Measurements from ENCODE around the gene TSPY2.
"Not testable (repeated sequence)": the region's sequence is repeated elsewhere in the genome, so short reads cannot be mapped to it uniquely, and the experiment has no call there.

Gene TSPY2, protein sequence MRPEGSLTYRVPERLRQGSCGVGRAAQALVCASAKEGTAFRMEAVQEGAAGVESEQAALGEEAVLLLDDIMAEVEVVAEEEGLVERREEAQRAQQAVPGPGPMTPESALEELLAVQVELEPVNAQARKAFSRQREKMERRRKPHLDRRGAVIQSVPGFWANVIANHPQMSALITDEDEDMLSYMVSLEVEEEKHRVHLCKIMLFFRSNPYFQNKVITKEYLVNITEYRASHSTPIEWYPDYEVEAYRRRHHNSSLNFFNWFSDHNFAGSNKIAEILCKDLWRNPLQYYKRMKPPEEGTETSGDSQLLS

DNA sequence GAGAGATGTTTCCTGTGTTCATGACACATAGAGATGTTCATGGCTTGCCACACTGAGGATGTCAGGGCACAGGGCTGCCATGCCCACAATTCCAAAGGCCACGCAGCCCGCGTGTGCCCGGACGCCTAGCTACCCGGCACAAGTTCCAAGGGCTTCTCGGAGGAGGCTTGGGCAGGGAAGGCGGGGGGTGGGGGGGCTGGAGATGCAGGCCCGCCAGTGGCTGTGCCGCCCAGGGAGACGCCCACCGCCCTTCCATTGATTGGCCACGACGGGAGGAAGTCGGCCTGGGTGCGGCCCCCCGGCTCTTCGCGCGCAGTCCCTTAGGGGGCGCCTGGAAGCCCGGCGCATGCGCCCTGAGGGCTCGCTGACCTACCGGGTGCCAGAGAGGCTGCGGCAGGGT is at the start of gene TSPY2:
TSS of gene TSPY2 (plus strand) at position 301 of the 400 bp plus-strand sequence. CDS start at position 347, 46 bp downstream.
- DNase-seq (ENCODE audit: extremely low spot score); CTCF ChIA-PET; POLR2A ChIA-PET: not testable (repeated sequence)

DNA sequence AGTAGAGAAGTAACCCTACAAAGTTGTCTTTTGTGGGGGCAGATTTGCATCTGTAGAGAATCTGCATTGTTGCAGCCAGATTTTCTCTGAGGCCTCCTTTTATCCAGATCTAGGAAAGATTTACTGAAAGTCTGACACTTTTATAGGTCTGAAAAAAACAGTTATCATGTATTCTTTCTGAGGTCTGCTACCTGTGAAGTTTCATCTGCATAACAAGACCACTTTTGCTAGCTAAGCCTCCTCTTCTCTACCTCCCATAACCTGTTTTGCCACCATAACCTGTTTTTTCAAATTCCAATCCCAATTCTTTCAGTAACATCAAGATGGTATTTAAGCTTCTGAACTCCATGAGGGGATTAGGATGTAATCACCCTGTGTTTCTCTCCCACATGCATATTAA is 36.5 kb upstream of the TSPY2 start:
- DNase-seq (ENCODE audit: extremely low spot score); CTCF ChIA-PET; POLR2A ChIA-PET: not testable (repeated sequence)

DNA sequence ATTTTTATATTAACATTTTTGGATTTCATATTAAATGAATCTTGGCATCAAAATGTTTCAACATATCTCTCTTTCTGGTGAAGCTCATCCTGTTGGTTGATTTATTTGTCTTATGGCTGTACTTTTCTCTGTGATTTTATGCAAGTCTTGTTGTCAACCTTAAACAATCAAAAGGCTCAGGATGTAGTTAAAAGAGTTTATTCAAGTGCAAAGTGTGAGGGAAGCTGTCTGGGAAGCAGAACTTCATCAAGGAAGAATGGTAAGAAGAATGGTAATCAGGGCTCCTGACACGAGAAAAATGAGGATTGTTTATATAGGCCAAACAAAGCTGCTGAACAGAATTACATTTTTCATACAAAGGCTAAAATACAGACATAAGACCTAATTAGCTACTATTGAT is 29.0 kb upstream of the TSPY2 start:
- POLR2A ChIA-PET; DNase-seq (ENCODE audit: extremely low spot score); CTCF ChIA-PET: not testable (repeated sequence)

DNA sequence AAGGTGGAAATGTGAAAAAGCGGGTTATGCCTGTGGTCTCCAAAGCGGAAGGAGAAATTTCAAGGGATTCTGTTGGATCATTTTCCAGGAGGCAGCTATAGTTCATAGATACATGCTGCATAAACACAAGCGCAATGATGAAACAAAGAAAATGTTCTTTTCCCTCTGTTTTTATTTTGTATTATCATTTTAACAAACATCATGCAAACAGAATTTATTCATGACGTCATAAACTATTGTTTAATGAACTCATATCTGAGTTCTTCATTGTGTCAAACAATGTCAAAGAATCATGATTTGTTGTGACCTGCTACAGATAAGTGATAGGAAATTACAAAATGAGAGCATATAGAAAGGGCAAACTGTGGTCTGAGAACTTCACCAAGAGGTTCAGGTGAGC is 23.8 kb downstream of the TSPY2 start:
- CTCF ChIA-PET; POLR2A ChIA-PET; DNase-seq (ENCODE audit: extremely low spot score): not testable (repeated sequence)
